ENCODE results near the gene TDRD9.

DNA sequence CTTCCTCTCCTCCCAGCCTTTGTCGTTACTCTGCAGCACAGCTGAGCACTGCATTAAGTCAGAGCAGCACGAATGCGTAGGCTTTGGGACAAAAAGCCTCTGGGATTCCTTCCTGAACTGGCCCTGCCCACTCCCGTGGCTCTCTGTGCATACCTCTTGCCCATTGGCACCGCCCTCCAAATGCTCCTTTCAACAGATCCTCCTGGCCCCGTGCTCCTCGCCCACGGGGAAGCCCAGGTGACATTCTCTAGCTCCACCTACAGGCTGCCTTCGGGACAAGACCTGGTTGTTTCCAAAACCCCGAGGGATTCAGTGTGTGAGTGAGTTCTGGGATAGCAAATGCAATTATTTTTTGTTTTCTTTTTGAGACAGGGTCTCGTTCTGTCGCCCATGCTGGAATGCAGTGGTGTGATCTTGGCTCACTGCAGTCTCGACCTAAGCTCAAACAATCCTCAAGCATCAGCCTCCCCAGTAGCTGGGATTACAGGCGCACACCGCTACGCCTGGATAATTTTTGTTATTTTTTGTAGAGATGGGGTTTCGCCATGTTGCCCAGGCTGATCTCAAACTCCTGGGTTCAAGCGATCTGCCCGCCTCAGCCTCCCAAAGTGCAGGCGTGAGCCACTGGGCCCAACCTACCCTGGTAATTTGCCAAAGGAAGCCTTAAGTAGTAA is 17.9 kb upstream of the TDRD9 start:
- TF ChIP-seq POLR2A (IDR thresholded peaks at IDR 0.05; ENCODE audit: low read length) (no peak), GATA1 (IDR thresholded peaks at IDR 0.05; ENCODE audit: low read depth, low read length) (no peak)

Data from erythroblast (primary cell).